HepG2 (cell line): ENCODE data around the gene HDLBP. TPM values are rescaled to one million over a fixed set of nuclear protein-coding genes. Genes with fewer than 3 reads are reported as not detected.

Source experiments
- CREM ChIP-seq, 2 experiments: sonication (generic) in 1 of 2; formaldehyde crosslinking in 1 of 2; IDR thresholded peaks; 2 replicates each; pipeline versions ENCODE4 v1.4.0 to v1.6.1; 2016 to 2020; ENCODE audit warnings: antibody characterized with exemption in 1 of 2, mild to moderate bottlenecking in 1 of 2, missing genetic modification reagents in 1 of 2
- FIP1L1 ChIP-seq: fragments of 200-400 bp; formaldehyde crosslinking; IDR thresholded peaks from 2 replicates; pipeline ENCODE4 v1.6.1; 2018; ENCODE audit warnings: low read depth, mild to moderate bottlenecking, low read length, moderate library complexity, borderline replicate concordance; ENCODE audit not compliant: insufficient read depth
- KDM1A ChIP-seq: IDR thresholded peaks from 2 replicates; pipeline ENCODE4 v1.6.1; 2016; ENCODE audit warnings: missing compliant biosample characterization
- KLF12 ChIP-seq: sonication (generic); formaldehyde crosslinking; IDR thresholded peaks from 2 replicates; pipeline ENCODE4 v1.4.0; 2020; ENCODE audit warnings: missing genetic modification reagents, borderline replicate concordance
- MAFF ChIP-seq: IDR thresholded peaks from 2 replicates; pipeline ENCODE4 v1.6.1; 2011; ENCODE audit warnings: low read depth, low read length, improper control_type of control experiment
- REL ChIP-seq: sonication (generic); formaldehyde crosslinking; conservative IDR thresholded peaks from 2 replicates; pipeline ENCODE4 v1.8.0; 2022; ENCODE audit warnings: mild to moderate bottlenecking, missing genetic modification reagents, moderate library complexity
- SMARCE1 ChIP-seq: fragments of 450-650 bp; IDR thresholded peaks from 2 replicates; pipeline ENCODE4 v1.6.1; 2017; ENCODE audit warnings: borderline replicate concordance
- THAP11 ChIP-seq: IDR thresholded peaks from 2 replicates; pipeline ENCODE4 v1.6.1; 2016; ENCODE audit warnings: missing biosample characterization, missing genetic modification reagents
- TSC22D2 ChIP-seq: sonication (generic); formaldehyde crosslinking; IDR thresholded peaks from 2 replicates; pipeline ENCODE4 v1.5.1; 2020; ENCODE audit warnings: missing genetic modification reagents, mild to moderate bottlenecking, borderline replicate concordance
- ZBTB20 ChIP-seq: sonication (generic); formaldehyde crosslinking; IDR thresholded peaks from 2 replicates; pipeline ENCODE4 v1.8.1; 2023; ENCODE audit warnings: missing genetic modification reagents, low read depth, mild to moderate bottlenecking, borderline replicate concordance
- ZNF101 ChIP-seq: sonication (generic); formaldehyde crosslinking; IDR thresholded peaks from 2 replicates; pipeline ENCODE4 v1.4.0; 2020; ENCODE audit warnings: mild to moderate bottlenecking, low read depth, missing genetic modification reagents, borderline replicate concordance
- ZNF17 ChIP-seq: sonication (generic); formaldehyde crosslinking; IDR thresholded peaks from 2 replicates; pipeline ENCODE4 v1.5.0; 2020; ENCODE audit warnings: mild to moderate bottlenecking, missing genetic modification reagents
- ZNF619 ChIP-seq: sonication (generic); formaldehyde crosslinking; IDR thresholded peaks from 2 replicates; pipeline ENCODE4 v1.4.0; 2020; ENCODE audit warnings: mild to moderate bottlenecking, missing genetic modification reagents
- ZNF652 ChIP-seq: IDR thresholded peaks from 2 replicates; pipeline ENCODE4 v1.6.1; 2016; ENCODE audit warnings: low read depth, borderline replicate concordance
- polyA plus RNA-seq, 8 experiments: library from polyadenylated mRNA; depleted of rRNA in 3 of 8; stranded (reverse) in 7 of 8; unstranded in 1 of 8; fragments of >200 nt; fragmentation: Illumina TruSeq in 4 of 8; extraction: Trizol in 4 of 8; gene quantifications; 2 replicates each; pipeline versions ENCODE4 v1.2.1 to v1.2.3, GENCODE V29; 2011 to 2016; ENCODE audit warnings: low read depth in 4 of 8, missing spikeins in 1 of 8, mixed read lengths in 1 of 8; ENCODE audit not compliant: insufficient read depth in 1 of 8
- total RNA-seq, 5 experiments: library from RNA; depleted of rRNA; stranded (reverse); fragments of >200 nt; fragmentation: Illumina TruSeq; extraction: Trizol; gene quantifications; 2 replicates each; pipeline ENCODE4 v1.2.3, GENCODE V29; 2016; ENCODE audit warnings: low read depth in 1 of 5
- TF ChIP-seq, protein P1 (sequence below): sonication (generic); formaldehyde crosslinking; IDR thresholded peaks from 2 replicates; pipeline ENCODE4 v1.8.1; 2023; ENCODE audit warnings: mild to moderate bottlenecking, missing genetic modification reagents, borderline replicate concordance
- TF ChIP-seq, protein P2 (sequence below), 2 experiments: IDR thresholded peaks; 2 replicates each; pipeline ENCODE4 v1.6.1; 2011 to 2012; ENCODE audit warnings: low read length in 2 of 2, borderline replicate concordance in 1 of 2, low read depth in 1 of 2, mild to moderate bottlenecking in 1 of 2, moderate library complexity in 1 of 2
- TF ChIP-seq, protein P3 (sequence below): sonication (generic); formaldehyde crosslinking; IDR thresholded peaks from 2 replicates; pipeline ENCODE4 v1.5.0; 2020; ENCODE audit warnings: missing genetic modification reagents
- TF ChIP-seq, protein P4 (sequence below): sonication (generic); formaldehyde crosslinking; conservative IDR thresholded peaks from 2 replicates; pipeline ENCODE4 v1.4.0; 2020; ENCODE audit warnings: missing genetic modification reagents
- TF ChIP-seq, protein P5 (sequence below): sonication (generic); formaldehyde crosslinking; IDR thresholded peaks from 2 replicates; pipeline ENCODE4 v1.5.0; 2020; ENCODE audit warnings: missing genetic modification reagents
- TF ChIP-seq, protein P6 (sequence below): sonication (generic); formaldehyde crosslinking; IDR thresholded peaks from 2 replicates; pipeline ENCODE4 v1.8.0; 2022; ENCODE audit warnings: missing genetic modification reagents, low read depth, mild to moderate bottlenecking, borderline replicate concordance

HDLBP gene
- total and polyA plus RNA-seq, 2 of the 13 experiments (the other 11 are each of a cell fraction or from before 2014, with no cell fraction given), result 464 to 707 TPM

DNA sequence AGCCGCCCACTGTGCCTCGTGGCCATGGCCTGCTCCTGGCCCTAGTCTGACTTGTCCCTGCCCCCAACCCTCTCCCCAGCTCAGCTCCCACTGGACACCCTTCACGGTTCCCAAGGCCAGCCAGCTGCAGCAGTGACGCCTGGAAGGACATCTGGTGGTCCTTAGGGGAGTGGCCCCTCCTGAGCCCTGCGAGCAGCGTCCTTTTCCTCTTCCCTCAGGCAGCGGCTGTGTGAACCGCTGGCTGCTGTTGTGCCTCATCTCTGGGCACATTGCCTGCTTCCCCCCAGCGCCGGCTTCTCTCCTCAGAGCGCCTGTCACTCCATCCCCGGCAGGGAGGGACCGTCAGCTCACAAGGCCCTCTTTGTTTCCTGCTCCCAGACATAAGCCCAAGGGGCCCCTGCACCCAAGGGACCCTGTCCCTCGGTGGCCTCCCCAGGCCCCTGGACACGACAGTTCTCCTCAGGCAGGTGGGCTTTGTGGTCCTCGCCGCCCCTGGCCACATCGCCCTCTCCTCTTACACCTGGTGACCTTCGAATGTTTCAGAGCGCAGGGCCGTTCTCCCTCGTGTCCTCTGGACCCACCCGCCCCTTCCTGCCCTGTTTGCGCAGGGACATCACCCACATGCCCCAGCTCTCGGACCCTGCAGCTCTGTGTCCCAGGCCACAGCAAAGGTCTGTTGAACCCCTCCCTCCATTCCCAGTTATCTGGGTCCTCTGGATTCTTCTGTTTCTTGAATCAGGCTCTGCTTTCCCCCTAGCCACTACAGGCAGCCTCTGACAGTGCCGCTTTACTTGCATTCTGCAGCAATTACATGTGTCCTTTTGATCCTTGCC, 91.2 kb downstream of the HDLBP start (continued):
- TF ChIP-seq, protein P1, sequence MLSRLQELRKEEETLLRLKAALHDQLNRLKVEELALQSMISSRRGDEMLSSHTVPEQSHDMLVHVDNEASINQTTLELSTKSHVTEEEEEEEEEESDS (CRISPR knock-in tag), result no peak
- TF ChIP-seq TSC22D2 (no peak), KDM1A (CRISPR knock-in tag) (no peak), REL (CRISPR knock-in tag) (0 out of 2 replicates have a peak, but pooled peaks have one; percentile 50), THAP11 (peak; percentile 60), CREM (IDR thresholded peaks at IDR 0.05) (peak; percentile 23; the same call in 1 of the 2 replicates), CREM (CRISPR knock-in tag; IDR thresholded peaks at IDR 0.05) (no peak), ZBTB20 (CRISPR knock-in tag) (peak; percentile 77; the same call in 1 of the 2 replicates), ZNF652 (CRISPR knock-in tag) (no peak), FIP1L1 (peak; percentile 64; the same call in 1 of the 2 replicates), ZNF17 (CRISPR knock-in tag) (no peak), ZNF101 (CRISPR knock-in tag) (no peak), SMARCE1 (no peak), KLF12 (CRISPR knock-in tag) (no peak; the same call in 1 of the 2 replicates), ZNF619 (CRISPR knock-in tag) (peak; percentile 6; the same call in 1 of the 2 replicates), MAFF (no peak)
- TF ChIP-seq, protein P2, sequence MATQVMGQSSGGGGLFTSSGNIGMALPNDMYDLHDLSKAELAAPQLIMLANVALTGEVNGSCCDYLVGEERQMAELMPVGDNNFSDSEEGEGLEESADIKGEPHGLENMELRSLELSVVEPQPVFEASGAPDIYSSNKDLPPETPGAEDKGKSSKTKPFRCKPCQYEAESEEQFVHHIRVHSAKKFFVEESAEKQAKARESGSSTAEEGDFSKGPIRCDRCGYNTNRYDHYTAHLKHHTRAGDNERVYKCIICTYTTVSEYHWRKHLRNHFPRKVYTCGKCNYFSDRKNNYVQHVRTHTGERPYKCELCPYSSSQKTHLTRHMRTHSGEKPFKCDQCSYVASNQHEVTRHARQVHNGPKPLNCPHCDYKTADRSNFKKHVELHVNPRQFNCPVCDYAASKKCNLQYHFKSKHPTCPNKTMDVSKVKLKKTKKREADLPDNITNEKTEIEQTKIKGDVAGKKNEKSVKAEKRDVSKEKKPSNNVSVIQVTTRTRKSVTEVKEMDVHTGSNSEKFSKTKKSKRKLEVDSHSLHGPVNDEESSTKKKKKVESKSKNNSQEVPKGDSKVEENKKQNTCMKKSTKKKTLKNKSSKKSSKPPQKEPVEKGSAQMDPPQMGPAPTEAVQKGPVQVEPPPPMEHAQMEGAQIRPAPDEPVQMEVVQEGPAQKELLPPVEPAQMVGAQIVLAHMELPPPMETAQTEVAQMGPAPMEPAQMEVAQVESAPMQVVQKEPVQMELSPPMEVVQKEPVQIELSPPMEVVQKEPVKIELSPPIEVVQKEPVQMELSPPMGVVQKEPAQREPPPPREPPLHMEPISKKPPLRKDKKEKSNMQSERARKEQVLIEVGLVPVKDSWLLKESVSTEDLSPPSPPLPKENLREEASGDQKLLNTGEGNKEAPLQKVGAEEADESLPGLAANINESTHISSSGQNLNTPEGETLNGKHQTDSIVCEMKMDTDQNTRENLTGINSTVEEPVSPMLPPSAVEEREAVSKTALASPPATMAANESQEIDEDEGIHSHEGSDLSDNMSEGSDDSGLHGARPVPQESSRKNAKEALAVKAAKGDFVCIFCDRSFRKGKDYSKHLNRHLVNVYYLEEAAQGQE (IDR thresholded peaks at IDR 0.05; ENCODE audit: borderline replicate concordance in 1 of 2, low read depth in 1 of 2, low read length in 2 of 2), result peak in 1 of 2 experiments; percentile 15; a peak in 1 of 4 replicates
- TF ChIP-seq, protein P3, sequence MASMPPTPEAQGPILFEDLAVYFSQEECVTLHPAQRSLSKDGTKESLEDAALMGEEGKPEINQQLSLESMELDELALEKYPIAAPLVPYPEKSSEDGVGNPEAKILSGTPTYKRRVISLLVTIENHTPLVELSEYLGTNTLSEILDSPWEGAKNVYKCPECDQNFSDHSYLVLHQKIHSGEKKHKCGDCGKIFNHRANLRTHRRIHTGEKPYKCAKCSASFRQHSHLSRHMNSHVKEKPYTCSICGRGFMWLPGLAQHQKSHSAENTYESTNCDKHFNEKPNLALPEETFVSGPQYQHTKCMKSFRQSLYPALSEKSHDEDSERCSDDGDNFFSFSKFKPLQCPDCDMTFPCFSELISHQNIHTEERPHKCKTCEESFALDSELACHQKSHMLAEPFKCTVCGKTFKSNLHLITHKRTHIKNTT (CRISPR knock-in tag), result no peak
- TF ChIP-seq, protein P4, sequence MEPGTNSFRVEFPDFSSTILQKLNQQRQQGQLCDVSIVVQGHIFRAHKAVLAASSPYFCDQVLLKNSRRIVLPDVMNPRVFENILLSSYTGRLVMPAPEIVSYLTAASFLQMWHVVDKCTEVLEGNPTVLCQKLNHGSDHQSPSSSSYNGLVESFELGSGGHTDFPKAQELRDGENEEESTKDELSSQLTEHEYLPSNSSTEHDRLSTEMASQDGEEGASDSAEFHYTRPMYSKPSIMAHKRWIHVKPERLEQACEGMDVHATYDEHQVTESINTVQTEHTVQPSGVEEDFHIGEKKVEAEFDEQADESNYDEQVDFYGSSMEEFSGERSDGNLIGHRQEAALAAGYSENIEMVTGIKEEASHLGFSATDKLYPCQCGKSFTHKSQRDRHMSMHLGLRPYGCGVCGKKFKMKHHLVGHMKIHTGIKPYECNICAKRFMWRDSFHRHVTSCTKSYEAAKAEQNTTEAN (CRISPR knock-in tag), result peak; percentile 57
- TF ChIP-seq, protein P5, sequence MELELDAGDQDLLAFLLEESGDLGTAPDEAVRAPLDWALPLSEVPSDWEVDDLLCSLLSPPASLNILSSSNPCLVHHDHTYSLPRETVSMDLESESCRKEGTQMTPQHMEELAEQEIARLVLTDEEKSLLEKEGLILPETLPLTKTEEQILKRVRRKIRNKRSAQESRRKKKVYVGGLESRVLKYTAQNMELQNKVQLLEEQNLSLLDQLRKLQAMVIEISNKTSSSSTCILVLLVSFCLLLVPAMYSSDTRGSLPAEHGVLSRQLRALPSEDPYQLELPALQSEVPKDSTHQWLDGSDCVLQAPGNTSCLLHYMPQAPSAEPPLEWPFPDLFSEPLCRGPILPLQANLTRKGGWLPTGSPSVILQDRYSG (CRISPR knock-in tag), result no peak
- TF ChIP-seq, protein P6, sequence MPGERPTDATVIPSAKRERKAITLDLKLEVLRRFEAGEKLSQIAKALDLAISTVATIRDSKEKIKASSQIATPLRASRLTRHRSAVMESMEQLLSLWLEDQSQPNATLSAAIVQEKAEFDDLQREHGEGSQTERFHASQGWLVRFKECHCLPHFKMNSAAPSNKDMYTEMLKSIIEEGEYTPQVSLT, result no peak
